ENCODE data around the gene RETREG1. TPM values are rescaled to one million over a fixed set of nuclear protein-coding genes. Genes with fewer than 3 reads are reported as not detected.

The RETREG1 gene
- total and polyA plus RNA-seq, 3 donors from 2014 or later, result 24.8 to 103 (median 55.4) TPM

DNA sequence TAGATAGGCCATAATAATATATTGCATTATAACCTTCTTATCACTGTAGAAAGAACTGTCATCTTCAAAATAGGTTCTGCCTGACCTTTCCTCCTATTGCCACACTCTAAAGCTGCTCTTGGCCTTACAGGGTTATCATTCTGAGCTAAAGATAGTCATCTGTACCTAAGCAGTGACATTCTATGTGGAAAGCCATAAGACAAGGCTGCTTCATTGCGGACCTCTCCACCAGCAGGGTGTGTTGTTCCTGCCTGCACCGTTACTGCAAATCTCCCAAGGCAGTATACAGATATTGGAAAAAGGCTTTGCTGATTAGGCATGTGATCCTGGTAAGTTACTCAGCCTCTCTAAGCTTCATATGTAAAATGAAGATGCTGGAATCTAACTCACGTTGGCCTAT, 159.3 kb downstream of the RETREG1 start:
- intact Hi-C loops (cut with DNase I; ENCODE audit: low total_unique reads), result no loop called here
- Histone ChIP-seq H3K36me3 (ENCODE audit: low read depth, missing control alignments) (no peaks in the 10 kb centered on the region), H3K9me3 (no peaks in the 10 kb centered on the region), H3K4me3 (no peak overlapping the region), H3K4me1 (no peaks in the 10 kb centered on the region), H3K27me3 (no peaks in the 10 kb centered on the region), H3K27ac (no peak overlapping the region)
- TF ChIP-seq CTCF (IDR thresholded peaks at IDR 0.05), result peak in 1 of 3 experiments; percentile 14
- no peak for TF ChIP-seq POLR2A (IDR thresholded peaks at IDR 0.05)
- WGBS, 2 donors, result 65 to 70% methylated on average over 3 of the region's 3 CpGs
- DNase-seq, result no peak

GRCh38 chr5:16456103-16456832, 160.5 kb downstream of the RETREG1 start:
- Histone ChIP-seq H3K4me3 (no peak overlapping the region), H3K27me3 (no peaks in the 10 kb centered on the region), H3K4me1 (no peaks in the 10 kb centered on the region), H3K36me3 (ENCODE audit: low read depth, missing control alignments) (no peaks in the 10 kb centered on the region), H3K27ac (peak overlapping the region in 1 of 2 donors; percentile 21), H3K9me3 (no peaks in the 10 kb centered on the region)
- DNase-seq, result peak; percentile 25
- WGBS, 2 donors, result 47 to 50% methylated on average over 4 of the region's 4 CpGs
- intact Hi-C loops (cut with DNase I; ENCODE audit: low total_unique reads), result no loop called here
- TF ChIP-seq POLR2A (IDR thresholded peaks at IDR 0.05) (no peak), CTCF (IDR thresholded peaks at IDR 0.05) (peak; percentile 60 to 81 (median 72))

DNA sequence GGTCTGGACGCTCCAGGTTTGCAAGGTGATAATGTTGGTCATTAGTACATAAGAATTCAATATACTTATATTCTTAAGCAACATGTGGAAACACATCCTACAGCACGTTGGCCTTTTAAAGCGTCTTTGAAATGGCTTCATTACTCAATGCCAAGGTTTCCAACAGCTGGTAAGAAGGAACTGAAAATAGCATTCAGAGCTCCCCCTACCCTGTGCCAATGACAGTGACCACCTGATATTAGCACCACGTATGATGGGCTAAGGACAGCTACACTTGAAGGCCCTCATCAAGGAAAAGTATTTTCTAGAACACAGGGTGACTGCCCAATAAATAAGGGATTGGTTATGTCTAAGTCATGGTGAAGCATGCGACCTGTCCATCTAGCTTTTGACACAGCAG, 161.1 kb downstream of the RETREG1 start:
- Histone ChIP-seq H3K36me3 (ENCODE audit: low read depth, missing control alignments) (no peaks in the 10 kb centered on the region), H3K27ac (peak overlapping the region in 1 of 2 donors; percentile 21), H3K4me3 (no peak overlapping the region), H3K27me3 (no peaks in the 10 kb centered on the region), H3K9me3 (no peaks in the 10 kb centered on the region), H3K4me1 (no peaks in the 10 kb centered on the region)
- no peak for TF ChIP-seq CTCF (IDR thresholded peaks at IDR 0.05)
- intact Hi-C loops (cut with DNase I; ENCODE audit: low total_unique reads), result no loop called here
- whole genome bisulfite sequencing, 2 donors, result 82 to 91% methylated on average over 5 of the region's 5 CpGs
- DNase-seq, result no peak

- 87 to 100% methylated on average over 4 of the region's 4 CpGs for WGBS, 2 donors
- H3K27ac ChIP-seq, result no peak overlapping the region
- no peak overlapping the region for H3K4me3 ChIP-seq
- no peaks in the 10 kb centered on the region for H3K9me3 ChIP-seq
- TF ChIP-seq POLR2A (IDR thresholded peaks at IDR 0.05) (no peak), CTCF (IDR thresholded peaks at IDR 0.05) (no peak)
- H3K36me3 ChIP-seq (ENCODE audit: low read depth, missing control alignments), result no peaks in the 10 kb centered on the region
- no peak for DNase-seq
- no peaks in the 10 kb centered on the region for H3K27me3 ChIP-seq
- H3K4me1 ChIP-seq, result no peaks in the 10 kb centered on the region
- intact Hi-C loops (cut with DNase I; ENCODE audit: low total_unique reads), result no loop called here
Observed at GRCh38 chr5:16454686-16455085, 162.1 kb downstream of the RETREG1 start.

GRCh38 chr5:16453609-16454008, 163.2 kb downstream of the RETREG1 start:
- no peak overlapping the region for H3K27ac ChIP-seq

More at GRCh38 chr5:16453609-16454008, 163.2 kb downstream of the RETREG1 start:
- Histone ChIP-seq H3K4me1 (no peaks in the 10 kb centered on the region), H3K9me3 (no peaks in the 10 kb centered on the region), H3K36me3 (ENCODE audit: low read depth, missing control alignments) (no peaks in the 10 kb centered on the region), H3K27me3 (no peaks in the 10 kb centered on the region), H3K4me3 (no peak overlapping the region)
- intact Hi-C loops (cut with DNase I; ENCODE audit: low total_unique reads), result no loop called here
- no peak for DNase-seq
- TF ChIP-seq POLR2A (IDR thresholded peaks at IDR 0.05), result no peak
- TF ChIP-seq CTCF (IDR thresholded peaks at IDR 0.05), result no peak

All from testis (tissue), 3 donors.